GM12892 (cell line): Measurements from ENCODE around the gene SH3TC2.

ENCODE experiments used
- POLR2A ChIP-seq: IDR thresholded peaks from 2 replicates; pipeline ENCODE4 v1.6.1; 2011; ENCODE audit warnings: low read depth, low read length, control low read depth
- POLR2AphosphoS5 ChIP-seq: IDR thresholded peaks from 2 replicates; pipeline ENCODE4 v1.6.1; 2011; ENCODE audit warnings: low read depth, low read length, control low read depth

GRCh38 chr5:149062371-149063016, 368 bp downstream of the SH3TC2 start:
- TF ChIP-seq POLR2AphosphoS5 (no peak), POLR2A (no peak)
